Activated naive CD8-positive, alpha-beta T cell (primary cell): ENCODE data around the gene PTMA.

Source experiments
- H3K27ac Mint-ChIP-seq: one replicate; pipeline ENCODE4 v1.8.0; 2021; ENCODE audit warnings: mixed read lengths
- H3K27me3 Mint-ChIP-seq: one replicate; pipeline ENCODE4 v1.8.0; 2021; ENCODE audit warnings: mixed read lengths
- H3K36me3 Mint-ChIP-seq: one replicate; pipeline ENCODE4 v1.8.0; 2021; ENCODE audit warnings: mixed read lengths
- H3K4me1 Mint-ChIP-seq: one replicate; pipeline ENCODE4 v1.8.0; 2021; ENCODE audit warnings: low read depth, mixed read lengths
- H3K4me3 Mint-ChIP-seq: one replicate; pipeline ENCODE4 v1.8.0; 2021; ENCODE audit warnings: mild to moderate bottlenecking, mixed read lengths
- H3K9me3 Mint-ChIP-seq: one replicate; pipeline ENCODE4 v1.8.0; 2021; ENCODE audit warnings: low read depth, mixed read lengths

The PTMA gene

GRCh38 chr2:231684314-231685223 lies 23.8 kb upstream of the PTMA start:
- H3K27me3 Mint-ChIP-seq = peaks cover 9% of the 10 kb centered on the region
- H3K4me3 Mint-ChIP-seq = no peak overlapping the region
- peaks cover 7% of the 10 kb centered on the region for H3K4me1 Mint-ChIP-seq
- no peak overlapping the region for H3K27ac Mint-ChIP-seq
- no peaks in the 10 kb centered on the region for H3K36me3 Mint-ChIP-seq
- H3K9me3 Mint-ChIP-seq = no peaks in the 10 kb centered on the region

DNA sequence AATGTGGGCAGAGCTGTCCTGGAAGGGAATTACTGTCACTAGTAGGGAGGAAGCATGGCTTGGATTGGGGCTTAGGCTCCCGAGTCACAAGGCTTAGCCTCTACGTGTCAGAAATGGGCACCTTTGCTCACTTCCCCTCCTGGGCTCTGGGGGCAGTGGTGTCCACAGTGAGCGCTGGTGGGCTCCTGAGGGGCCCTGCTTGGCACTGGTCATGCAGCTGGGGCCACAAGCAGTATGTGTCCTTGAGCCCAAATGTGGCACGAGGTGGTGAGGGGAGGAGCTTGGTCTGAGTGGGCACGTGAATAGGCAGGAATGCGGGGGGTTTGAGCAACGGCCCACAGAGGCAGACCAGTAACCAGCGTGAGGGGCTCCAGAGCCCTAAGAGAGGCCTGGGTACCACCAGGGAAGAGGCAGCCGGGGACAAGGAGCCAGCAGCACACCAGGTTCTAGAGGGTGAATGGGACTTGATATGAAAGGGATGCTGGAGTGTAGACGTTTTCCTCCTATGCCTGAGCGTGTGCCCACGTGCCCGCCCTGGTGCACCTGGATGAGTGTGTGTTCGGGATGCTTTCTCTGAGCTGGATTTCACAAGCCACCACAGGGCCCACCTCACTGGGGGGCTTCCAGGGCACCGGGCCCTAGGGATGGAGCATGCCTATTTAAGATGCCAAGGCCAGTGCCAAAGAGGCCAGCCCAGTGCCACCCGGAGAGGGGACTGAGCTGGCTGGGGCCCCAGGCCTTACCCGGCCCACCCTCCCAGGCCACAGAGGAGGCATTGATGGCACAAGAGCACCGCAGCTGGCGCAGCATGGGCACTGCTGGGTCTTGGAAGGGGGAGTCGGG lies 22.8 kb upstream of the PTMA start:
- H3K36me3 Mint-ChIP-seq = no peaks in the 10 kb centered on the region
- H3K27ac Mint-ChIP-seq = no peak overlapping the region
- no peaks in the 10 kb centered on the region for H3K9me3 Mint-ChIP-seq
- H3K27me3 Mint-ChIP-seq = peaks cover 9% of the 10 kb centered on the region
- H3K4me1 Mint-ChIP-seq = peaks cover 7% of the 10 kb centered on the region
- H3K4me3 Mint-ChIP-seq = no peak overlapping the region

DNA sequence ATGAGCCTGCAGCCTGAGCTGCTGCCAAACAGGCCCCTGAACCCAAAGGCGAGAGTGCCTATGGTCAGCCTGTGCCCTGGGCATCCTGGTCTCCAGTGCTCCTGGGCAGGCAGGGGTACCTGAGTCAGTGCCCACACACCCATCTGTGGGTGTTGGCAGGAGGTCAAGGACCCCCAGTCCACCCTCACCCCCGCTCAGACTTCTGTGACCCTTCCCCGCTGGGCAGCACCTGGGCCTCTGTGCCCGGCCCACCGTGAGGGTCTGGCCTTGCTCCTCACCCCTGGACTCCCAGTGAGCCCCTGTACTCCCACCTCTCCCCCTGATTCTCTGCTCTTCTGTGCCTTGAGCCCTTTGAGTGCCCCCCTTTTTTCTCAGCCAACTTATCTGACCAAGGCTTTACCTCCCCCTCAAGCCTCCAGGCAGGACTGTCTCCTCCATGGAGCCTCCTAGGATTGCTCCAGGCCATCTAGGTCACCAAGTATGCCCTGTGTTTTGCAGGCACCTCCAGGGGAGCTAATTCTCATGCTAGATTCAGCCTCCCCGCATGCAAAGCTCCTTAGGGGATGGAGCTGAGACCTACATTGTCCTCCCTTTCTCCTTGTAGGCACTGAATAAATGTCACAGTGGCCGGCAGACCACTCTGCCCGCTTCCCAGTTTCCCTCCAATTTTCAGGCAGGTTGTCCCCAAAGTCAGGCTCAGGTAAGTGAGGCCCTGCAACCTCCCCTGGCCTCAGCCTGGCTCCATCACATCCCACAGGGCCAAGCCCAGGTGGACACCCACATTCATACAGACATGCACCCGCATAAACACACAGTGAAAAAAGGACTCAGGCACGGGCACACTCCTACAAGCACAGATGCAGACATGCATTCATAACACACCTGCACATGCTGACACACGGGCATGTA lies 21.9 kb upstream of the PTMA start:
- H3K27me3 Mint-ChIP-seq = peaks cover 9% of the 10 kb centered on the region
- no peaks in the 10 kb centered on the region for H3K9me3 Mint-ChIP-seq
- H3K36me3 Mint-ChIP-seq = no peaks in the 10 kb centered on the region
- no peak overlapping the region for H3K27ac Mint-ChIP-seq
- H3K4me3 Mint-ChIP-seq = no peak overlapping the region
- H3K4me1 Mint-ChIP-seq = peaks cover 6% of the 10 kb centered on the region

- H3K27ac Mint-ChIP-seq = no peak overlapping the region
- no peaks in the 10 kb centered on the region for H3K36me3 Mint-ChIP-seq
- H3K4me3 Mint-ChIP-seq = peak overlapping the region; percentile 31
- H3K9me3 Mint-ChIP-seq = no peaks in the 10 kb centered on the region
- peaks cover 5% of the 10 kb centered on the region for H3K4me1 Mint-ChIP-seq
- peaks cover 4% of the 10 kb centered on the region for H3K27me3 Mint-ChIP-seq
Measured at GRCh38 chr2:231687133-231687852, 21.0 kb upstream of the PTMA start.

GRCh38 chr2:231687961-231688360 lies 20.4 kb upstream of the PTMA start:
- Mint-ChIP-seq H3K27ac (no peak overlapping the region), H3K27me3 (no peaks in the 10 kb centered on the region)

DNA sequence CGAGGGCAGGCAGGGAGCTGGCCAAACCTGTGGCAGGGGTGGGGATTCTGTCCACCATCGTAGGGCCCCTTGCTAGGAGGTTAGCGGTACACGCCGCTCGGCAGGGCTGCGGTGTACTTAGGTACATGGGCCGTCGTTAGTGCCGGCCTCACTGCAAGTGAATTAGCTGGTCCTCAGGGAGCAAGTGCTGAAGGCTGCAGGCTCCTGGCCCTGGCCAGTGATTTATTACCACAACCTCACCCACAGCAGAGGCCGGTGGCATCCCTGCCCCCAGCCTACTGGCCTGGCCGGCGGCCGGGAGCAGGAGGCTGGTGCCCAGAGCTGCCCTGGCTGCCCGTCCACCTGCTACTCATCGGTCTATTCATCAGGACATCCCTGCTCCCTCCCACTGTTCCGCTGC lies 19.6 kb upstream of the PTMA start:
- H3K4me1 Mint-ChIP-seq = peaks cover 5% of the 10 kb centered on the region
- no peaks in the 10 kb centered on the region for H3K36me3 Mint-ChIP-seq
- no peak overlapping the region for H3K4me3 Mint-ChIP-seq
- H3K27ac Mint-ChIP-seq = no peak overlapping the region
- H3K9me3 Mint-ChIP-seq = no peaks in the 10 kb centered on the region
- H3K27me3 Mint-ChIP-seq = no peaks in the 10 kb centered on the region

More at GRCh38 chr2:231687961-231688360, 20.4 kb upstream of the PTMA start:
- Mint-ChIP-seq H3K9me3 (no peaks in the 10 kb centered on the region), H3K36me3 (no peaks in the 10 kb centered on the region), H3K4me1 (peaks cover 5% of the 10 kb centered on the region), H3K4me3 (no peak overlapping the region)

DNA sequence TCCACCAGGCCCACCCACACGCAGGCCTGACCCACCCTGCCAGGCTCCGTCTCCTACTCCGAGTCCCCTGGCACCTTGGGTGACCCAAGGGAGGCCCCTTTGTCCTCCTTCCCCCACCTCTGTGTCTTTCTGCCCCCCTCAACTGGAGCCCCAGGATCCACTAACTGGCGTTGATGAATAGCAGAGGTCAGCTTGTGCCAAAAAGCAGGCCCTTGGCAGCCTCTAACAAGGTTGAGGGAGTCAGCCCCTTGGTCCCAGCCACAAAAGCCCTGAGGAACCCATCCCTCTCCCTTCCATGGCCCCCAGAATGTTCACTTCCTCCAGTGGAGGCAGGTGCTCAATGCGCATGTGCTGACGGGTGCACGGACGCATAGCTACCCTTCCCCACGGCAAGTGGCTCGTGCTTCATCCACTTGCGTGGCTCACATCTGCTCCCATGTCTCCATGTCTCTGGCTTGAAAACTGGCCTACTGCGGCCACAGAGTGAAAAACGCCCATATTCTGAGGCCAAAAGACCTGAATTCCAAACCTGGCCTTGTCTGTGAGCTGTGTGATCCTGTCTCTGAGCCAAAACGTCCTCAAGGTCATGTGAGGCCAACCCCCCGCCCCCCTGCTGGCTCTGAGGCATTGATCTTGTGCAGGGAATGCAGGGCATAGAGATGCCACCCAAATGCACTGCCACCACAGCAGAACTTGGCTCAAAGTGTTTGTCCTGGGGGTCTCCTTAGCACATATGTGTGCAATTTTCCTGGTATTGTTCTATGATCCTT lies 19.0 kb upstream of the PTMA start:
- Mint-ChIP-seq H3K9me3 (no peaks in the 10 kb centered on the region), H3K36me3 (no peaks in the 10 kb centered on the region), H3K27me3 (no peaks in the 10 kb centered on the region), H3K27ac (no peak overlapping the region), H3K4me3 (no peak overlapping the region), H3K4me1 (peaks cover 5% of the 10 kb centered on the region)

DNA sequence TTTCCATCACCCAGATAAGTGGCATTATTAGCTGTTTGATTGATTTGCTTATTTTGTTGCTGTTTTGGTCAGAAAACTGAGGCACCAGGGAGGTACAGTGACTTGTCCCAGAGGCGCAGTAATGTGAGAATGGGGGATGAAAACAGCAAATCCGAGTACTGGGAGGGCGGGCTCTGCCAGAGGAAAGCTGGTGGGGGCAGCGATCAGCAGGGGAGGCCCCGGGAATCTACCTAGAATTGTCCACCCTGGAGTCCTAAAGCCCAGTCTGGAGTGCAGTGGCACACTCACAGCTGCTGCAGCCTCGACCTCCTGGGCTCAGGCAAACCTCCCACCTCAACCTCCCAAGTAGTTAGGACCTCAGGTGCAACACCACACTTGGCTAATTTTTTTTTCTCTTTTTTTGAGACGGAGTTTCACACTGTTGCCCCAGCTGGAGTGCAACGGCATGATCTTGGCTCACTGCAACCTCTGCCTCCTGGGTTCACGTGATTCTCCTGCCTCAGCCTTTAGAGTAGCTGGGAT lies 17.0 kb upstream of the PTMA start:
- Mint-ChIP-seq H3K9me3 (no peaks in the 10 kb centered on the region), H3K27ac (no peak overlapping the region), H3K36me3 (no peaks in the 10 kb centered on the region), H3K27me3 (no peaks in the 10 kb centered on the region), H3K4me3 (no peak overlapping the region), H3K4me1 (peaks cover 5% of the 10 kb centered on the region)

GRCh38 chr2:231692847-231693246 lies 15.5 kb upstream of the PTMA start:
- Mint-ChIP-seq H3K4me3 (no peak overlapping the region), H3K36me3 (no peaks in the 10 kb centered on the region), H3K27ac (no peak overlapping the region), H3K4me1 (peaks cover under 1% of the 10 kb centered on the region), H3K27me3 (no peaks in the 10 kb centered on the region), H3K9me3 (no peaks in the 10 kb centered on the region)

DNA sequence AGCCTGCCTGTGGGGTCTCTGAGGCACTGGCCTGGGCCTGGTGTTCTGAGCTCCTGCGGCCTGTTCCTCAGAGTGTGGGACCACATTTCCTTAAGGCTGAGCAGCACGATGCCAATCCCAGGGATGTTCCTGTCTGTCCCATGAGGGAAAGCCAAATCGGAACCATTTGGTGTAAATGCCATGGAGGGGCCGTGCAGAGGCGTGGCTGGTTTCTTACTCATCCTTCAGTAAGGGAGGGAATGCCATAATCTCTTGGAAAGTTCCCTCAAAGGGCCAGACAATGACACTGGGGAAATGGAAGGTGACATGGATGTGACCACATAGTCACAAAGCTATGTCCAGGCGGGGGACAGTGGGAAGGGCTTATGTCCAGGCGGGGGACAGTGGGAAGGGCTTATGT lies 14.4 kb upstream of the PTMA start:
- no peaks in the 10 kb centered on the region for H3K36me3 Mint-ChIP-seq
- no peaks in the 10 kb centered on the region for H3K4me1 Mint-ChIP-seq
- H3K27me3 Mint-ChIP-seq = no peaks in the 10 kb centered on the region
- H3K4me3 Mint-ChIP-seq = no peak overlapping the region
- peak overlapping the region; percentile 64 for H3K27ac Mint-ChIP-seq
- H3K9me3 Mint-ChIP-seq = no peaks in the 10 kb centered on the region

GRCh38 chr2:231696004-231696367 lies 12.3 kb upstream of the PTMA start:
- no peaks in the 10 kb centered on the region for H3K36me3 Mint-ChIP-seq

DNA sequence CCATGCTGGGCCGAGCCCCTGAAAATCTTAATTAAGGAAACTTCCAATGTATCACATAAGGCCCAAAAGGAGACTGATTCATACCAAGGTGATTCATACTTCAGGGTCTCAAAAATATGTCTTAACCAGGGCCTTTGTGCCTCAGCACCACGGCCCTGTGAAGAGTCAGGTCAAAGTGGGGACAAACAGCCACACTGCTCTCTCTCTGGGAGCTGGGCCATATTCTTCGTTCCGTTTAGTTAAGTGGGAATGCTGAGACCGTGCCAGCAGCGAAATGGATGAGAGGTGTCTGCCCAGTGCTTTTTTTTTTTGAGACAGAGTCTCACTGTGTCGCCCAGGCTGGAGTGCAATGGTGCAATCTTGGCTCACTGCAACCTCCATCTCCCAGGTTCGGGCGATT lies 9.3 kb upstream of the PTMA start:
- Mint-ChIP-seq H3K9me3 (no peaks in the 10 kb centered on the region), H3K36me3 (no peaks in the 10 kb centered on the region), H3K4me3 (no peak overlapping the region), H3K27me3 (no peaks in the 10 kb centered on the region), H3K4me1 (no peaks in the 10 kb centered on the region), H3K27ac (no peak overlapping the region)

More at GRCh38 chr2:231696004-231696367, 12.3 kb upstream of the PTMA start:
- H3K4me1 Mint-ChIP-seq = no peaks in the 10 kb centered on the region
- H3K27ac Mint-ChIP-seq = no peak overlapping the region
- no peak overlapping the region for H3K4me3 Mint-ChIP-seq
- H3K9me3 Mint-ChIP-seq = no peaks in the 10 kb centered on the region
- H3K27me3 Mint-ChIP-seq = no peaks in the 10 kb centered on the region
